GM12801 (cell line): ENCODE data around the gene DHRS12.

Source experiments
- TF ChIP-seq, protein P1 (sequence below): IDR thresholded peaks from one replicate; pipeline ENCODE4 v1.5.1; 2011; ENCODE audit warnings: control low read depth; ENCODE audit not compliant: insufficient read length; ENCODE audit errors: extremely low read depth

The DHRS12 gene

DNA sequence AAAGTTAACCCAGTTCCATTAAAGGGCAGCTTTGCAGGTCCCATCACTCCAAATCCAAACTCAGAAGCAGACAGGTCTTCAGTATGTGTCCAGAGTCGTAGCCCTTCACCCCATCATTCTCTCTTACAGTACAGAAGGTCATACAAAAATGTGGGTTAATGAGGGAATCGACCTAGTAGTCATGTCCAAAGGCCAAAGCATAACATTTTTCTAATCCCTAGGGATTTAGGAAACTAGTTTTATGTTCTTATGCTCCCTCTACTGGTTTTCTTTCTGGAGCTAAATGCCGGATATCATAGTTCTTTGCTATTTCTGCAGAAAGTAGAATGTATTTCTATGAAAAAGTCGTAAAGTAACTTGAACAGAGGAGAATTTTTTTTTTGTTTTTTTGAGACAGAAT lies 72.2 kb downstream of the DHRS12 start:
- TF ChIP-seq, protein P1, sequence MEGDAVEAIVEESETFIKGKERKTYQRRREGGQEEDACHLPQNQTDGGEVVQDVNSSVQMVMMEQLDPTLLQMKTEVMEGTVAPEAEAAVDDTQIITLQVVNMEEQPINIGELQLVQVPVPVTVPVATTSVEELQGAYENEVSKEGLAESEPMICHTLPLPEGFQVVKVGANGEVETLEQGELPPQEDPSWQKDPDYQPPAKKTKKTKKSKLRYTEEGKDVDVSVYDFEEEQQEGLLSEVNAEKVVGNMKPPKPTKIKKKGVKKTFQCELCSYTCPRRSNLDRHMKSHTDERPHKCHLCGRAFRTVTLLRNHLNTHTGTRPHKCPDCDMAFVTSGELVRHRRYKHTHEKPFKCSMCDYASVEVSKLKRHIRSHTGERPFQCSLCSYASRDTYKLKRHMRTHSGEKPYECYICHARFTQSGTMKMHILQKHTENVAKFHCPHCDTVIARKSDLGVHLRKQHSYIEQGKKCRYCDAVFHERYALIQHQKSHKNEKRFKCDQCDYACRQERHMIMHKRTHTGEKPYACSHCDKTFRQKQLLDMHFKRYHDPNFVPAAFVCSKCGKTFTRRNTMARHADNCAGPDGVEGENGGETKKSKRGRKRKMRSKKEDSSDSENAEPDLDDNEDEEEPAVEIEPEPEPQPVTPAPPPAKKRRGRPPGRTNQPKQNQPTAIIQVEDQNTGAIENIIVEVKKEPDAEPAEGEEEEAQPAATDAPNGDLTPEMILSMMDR: no peak

DNA sequence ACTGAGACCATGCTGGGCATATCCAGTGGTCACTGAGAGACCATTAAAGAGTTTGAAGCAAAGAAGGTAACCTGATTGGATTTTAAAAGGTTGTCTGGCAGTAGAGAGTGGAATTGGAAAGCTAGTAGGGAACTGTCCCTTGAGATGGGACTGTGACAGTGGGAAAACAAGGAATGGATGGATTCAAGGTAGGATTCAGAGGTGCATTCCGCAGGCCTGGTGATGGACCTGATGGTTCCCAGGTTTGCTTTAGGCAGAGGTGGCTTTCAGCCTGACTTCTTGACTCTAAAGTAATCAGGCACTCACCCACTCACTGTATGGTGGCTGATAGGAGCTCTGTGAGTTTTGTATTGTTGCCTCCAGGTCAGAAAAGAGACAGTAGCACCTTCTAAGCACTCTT lies 73.0 kb downstream of the DHRS12 start:
- TF ChIP-seq, protein P1: no peak

DNA sequence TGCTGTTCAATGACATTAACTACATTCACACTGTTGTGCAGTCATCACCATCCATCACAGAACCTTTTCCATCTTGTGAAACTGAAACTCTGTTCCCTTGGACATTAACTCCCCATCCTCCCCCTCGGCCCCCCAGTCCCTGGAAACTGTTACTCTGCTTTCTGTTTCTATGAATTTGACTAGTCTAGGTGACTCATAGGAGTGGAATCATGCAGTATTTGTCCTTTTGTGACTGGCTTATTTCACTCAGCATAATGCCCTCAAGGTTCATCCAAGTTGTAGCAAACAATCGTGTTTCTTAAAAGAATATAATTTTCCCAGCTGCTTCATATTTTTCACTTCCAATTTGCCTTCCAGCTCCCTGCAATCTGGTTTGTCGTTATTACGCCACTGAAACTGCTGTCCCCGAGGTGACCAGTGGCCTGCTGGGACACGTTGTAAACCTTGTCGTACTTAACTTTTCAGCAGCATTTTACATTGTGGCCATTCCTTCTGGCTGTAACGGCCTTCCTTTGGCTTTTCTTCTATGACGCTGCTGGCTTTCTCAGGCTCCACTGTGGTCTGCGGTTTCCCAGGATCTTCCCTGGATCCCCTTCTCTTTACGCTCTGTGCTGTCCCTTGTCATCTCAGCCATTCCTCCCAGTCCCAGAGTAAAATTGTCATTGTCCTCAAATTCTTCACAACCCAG lies 74.0 kb downstream of the DHRS12 start:
- TF ChIP-seq, protein P1: no peak

DNA sequence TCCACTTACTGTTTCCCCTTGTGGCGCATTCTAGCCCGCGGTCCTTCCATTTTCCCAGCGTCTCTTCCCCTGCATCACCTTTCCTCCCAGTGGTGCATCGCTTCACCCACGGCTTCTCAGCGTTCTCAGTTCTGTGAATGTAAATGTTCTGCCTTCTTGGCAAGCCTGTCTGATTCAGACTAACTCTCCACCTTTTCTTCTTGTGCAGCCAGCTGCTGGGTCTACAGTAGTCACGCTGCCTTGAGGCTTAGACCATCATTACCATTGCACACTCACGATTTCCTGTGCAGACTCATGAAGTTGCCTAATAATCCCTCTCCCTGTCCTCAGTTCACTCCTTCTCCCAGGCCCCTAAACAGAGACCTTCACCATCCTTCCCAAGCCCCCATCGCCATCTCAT lies 75.0 kb downstream of the DHRS12 start:
- TF ChIP-seq, protein P1: no peak

DNA sequence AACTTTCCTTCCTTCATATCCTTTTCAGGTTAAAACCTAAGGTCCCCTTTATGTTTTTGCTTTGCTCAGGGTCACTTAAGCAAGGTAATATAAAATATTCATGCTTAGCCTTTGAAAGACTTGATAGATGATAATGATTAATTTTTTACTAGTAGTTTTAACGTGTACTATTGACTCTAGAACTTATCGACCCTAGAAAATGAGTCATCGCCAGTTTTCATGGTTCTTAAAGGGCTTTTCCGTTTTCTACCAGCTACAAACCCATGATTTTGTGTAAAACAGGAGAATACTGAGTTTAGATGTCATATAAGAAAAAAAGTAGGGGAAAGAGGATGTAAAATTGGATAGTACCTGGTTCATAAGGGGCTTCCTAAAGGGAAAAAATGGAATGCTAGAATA lies 75.7 kb downstream of the DHRS12 start:
- TF ChIP-seq, protein P1: no peak

DNA sequence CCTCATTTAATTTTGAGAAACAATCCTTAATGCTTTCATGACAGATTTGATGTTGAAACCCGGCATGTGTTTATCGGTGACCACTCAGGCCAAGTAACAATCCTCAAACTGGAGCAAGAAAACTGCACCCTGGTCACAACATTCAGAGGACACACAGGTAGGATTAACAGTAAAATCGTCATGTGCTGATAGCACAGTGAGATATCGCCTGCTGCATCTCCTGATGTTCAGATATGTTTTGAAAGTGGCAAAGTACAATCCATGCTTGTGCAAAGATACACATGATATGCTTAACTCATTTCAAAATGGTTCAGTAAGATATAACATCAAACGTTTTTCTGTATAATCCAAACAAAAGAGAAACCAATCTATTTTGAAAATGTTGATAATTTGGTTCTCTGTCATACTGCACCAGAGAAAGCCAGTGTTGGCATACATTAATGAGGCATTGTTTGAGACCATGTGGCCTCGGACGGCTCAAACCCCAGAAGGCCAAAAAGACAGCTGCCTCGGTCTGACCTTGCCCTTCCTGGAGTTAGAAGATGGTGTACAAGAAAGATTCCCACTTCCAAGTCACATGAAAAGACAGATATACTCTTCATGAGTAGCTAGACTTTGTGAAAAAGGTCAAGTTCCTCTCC lies 76.2 kb downstream of the DHRS12 start:
- TF ChIP-seq, protein P1: no peak

DNA sequence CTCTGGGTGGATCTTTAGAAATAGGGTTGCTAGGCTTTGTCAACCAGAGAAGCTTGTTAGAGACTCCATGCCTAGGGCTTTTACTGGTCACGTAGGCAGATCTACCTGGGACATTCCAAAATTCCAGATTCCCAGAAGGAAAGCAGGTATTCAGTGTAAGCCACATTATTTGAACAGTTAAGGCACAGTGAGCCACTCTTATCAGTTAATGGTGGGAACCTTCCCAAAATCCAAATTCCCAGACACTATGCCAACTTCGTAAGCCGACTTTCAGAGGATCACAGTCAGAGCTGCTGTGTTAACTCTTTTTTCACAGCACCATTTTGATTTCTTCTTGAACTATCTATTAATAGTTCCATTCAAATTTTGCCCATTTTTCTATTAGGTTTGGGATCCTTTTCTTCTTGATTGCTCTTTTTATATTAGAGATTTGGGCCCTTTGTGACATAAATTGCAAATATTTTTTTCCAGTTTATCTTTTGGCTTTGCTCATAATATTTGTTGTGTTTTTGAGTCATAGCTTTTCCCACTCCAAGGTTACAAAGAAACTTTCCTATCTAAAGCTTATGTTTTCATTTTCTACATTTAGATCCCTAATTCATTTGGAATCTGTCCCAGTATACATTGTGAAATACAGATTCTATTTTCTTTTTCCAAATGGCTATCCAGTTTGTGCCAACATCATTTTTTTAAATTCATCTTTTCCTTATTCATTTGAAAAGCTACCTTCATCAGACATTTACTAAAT lies 77.3 kb downstream of the DHRS12 start:
- TF ChIP-seq, protein P1: no peak
